SK-N-SH (cell line): ENCODE results near the gene KCNV2.

Experiments used
- JUND ChIP-seq: IDR thresholded peaks from 2 replicates; pipeline ENCODE4 v1.4.0; 2012
- TF ChIP-seq, protein P1 (sequence below): fragments of 200-600 bp; sonication (generic); IDR thresholded peaks from 2 replicates; pipeline ENCODE4 v1.6.1; 2017; ENCODE audit warnings: antibody characterized with exemption, mild to moderate bottlenecking, moderate library complexity
- TF ChIP-seq, protein P2 (sequence below): IDR thresholded peaks from 2 replicates; pipeline ENCODE4 v1.4.0; 2012; ENCODE audit warnings: low read depth

DNA sequence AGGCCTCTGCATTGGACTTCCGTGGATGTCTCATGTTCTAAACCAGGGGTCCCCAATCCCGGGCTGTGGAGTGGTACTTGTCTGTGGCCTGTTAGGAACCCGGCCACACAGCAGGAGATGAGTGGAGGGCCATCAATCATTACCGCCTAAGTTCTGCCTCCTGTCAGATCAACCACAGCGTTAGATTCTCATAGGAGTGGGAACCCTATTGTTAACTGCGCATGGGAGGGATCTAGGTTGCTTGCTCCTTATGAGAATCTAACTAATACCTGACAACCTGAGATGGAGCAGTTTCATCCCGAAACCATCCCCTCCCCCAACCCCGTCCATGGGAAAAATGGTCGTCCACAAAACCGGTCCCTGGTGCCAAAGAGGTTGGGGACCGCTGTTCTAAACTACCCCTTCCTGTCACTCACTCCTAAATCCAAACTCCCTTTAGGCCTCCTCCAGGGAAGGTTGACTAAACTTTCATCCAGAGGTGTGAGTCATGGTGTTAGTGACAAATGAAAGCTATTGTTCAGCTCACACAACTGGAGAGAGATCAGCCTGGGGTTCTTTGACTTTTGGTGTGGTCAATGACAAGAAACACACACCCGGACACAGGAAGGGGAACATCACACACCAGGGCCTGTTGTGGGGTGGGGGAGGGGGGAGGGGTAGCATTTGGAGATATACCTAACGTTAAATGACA is 9.5 kb downstream of the KCNV2 start:
- TF ChIP-seq, protein P1, sequence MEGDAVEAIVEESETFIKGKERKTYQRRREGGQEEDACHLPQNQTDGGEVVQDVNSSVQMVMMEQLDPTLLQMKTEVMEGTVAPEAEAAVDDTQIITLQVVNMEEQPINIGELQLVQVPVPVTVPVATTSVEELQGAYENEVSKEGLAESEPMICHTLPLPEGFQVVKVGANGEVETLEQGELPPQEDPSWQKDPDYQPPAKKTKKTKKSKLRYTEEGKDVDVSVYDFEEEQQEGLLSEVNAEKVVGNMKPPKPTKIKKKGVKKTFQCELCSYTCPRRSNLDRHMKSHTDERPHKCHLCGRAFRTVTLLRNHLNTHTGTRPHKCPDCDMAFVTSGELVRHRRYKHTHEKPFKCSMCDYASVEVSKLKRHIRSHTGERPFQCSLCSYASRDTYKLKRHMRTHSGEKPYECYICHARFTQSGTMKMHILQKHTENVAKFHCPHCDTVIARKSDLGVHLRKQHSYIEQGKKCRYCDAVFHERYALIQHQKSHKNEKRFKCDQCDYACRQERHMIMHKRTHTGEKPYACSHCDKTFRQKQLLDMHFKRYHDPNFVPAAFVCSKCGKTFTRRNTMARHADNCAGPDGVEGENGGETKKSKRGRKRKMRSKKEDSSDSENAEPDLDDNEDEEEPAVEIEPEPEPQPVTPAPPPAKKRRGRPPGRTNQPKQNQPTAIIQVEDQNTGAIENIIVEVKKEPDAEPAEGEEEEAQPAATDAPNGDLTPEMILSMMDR: no peak
- no peak for TF ChIP-seq JUND
- TF ChIP-seq, protein P2, sequence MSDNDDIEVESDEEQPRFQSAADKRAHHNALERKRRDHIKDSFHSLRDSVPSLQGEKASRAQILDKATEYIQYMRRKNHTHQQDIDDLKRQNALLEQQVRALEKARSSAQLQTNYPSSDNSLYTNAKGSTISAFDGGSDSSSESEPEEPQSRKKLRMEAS: no peak
